H9 (cell line): Measurements from ENCODE around the gene AKT3. TPM values are rescaled to one million over a fixed set of nuclear protein-coding genes. Genes with fewer than 3 reads are reported as not detected.

Source experiments
- DNase-seq: peaks from one replicate; pipeline ENCODE4 v3.0.0-alpha.2; 2017
- H2AFZ ChIP-seq: one replicate; pipeline ENCODE4 v1.6.1; 2013; ENCODE audit warnings: mild to moderate bottlenecking, low read length, control low read depth, moderate library complexity
- H2AK5ac ChIP-seq: 2 replicates; pipeline ENCODE4 v1.6.1; 2013; ENCODE audit warnings: low read length, control low read depth, mixed read lengths; ENCODE audit not compliant: insufficient read length
- H2BK120ac ChIP-seq: one replicate; pipeline ENCODE4 v1.6.1; 2013; ENCODE audit warnings: low read depth, mild to moderate bottlenecking, low read length, control low read depth, inconsistent platforms; ENCODE audit not compliant: poor library complexity, severe bottlenecking
- H2BK12ac ChIP-seq: 2 replicates; pipeline ENCODE4 v1.6.1; 2013; ENCODE audit warnings: low read length, control low read depth, mixed read lengths, low read depth; ENCODE audit not compliant: insufficient read length
- H2BK15ac ChIP-seq: 2 replicates; pipeline ENCODE4 v1.6.1; 2013; ENCODE audit warnings: low read depth, low read length, control low read depth
- H2BK20ac ChIP-seq: one replicate; pipeline ENCODE4 v1.6.1; 2013; ENCODE audit warnings: low read depth, mild to moderate bottlenecking, low read length, control low read depth, inconsistent platforms; ENCODE audit not compliant: poor library complexity, severe bottlenecking
- H2BK5ac ChIP-seq: 2 replicates; pipeline ENCODE4 v1.6.1; 2013; ENCODE audit warnings: low read length, control low read depth, mixed read lengths; ENCODE audit not compliant: insufficient read length
- H3K14ac ChIP-seq: 2 replicates; pipeline ENCODE4 v1.6.1; 2013; ENCODE audit warnings: low read length, control low read depth; ENCODE audit not compliant: insufficient read depth
- H3K18ac ChIP-seq: 2 replicates; pipeline ENCODE4 v1.6.1; 2013; ENCODE audit warnings: low read depth, mild to moderate bottlenecking, mixed read lengths, low read length, control low read depth; ENCODE audit not compliant: insufficient read length
- H3K23ac ChIP-seq: 2 replicates; pipeline ENCODE4 v1.6.1; 2013; ENCODE audit warnings: low read length, control low read depth, mixed read lengths, low read depth; ENCODE audit not compliant: insufficient read length
- H3K23me2 ChIP-seq: 2 replicates; pipeline ENCODE4 v1.6.1; 2013; ENCODE audit warnings: low read depth, mild to moderate bottlenecking, mixed read lengths, low read length, control low read depth; ENCODE audit not compliant: insufficient read length, poor library complexity, severe bottlenecking
- H3K27ac ChIP-seq: 2 replicates; pipeline ENCODE4 v1.5.1; 2013; ENCODE audit warnings: low read length, control low read depth, mixed read lengths, low read depth; ENCODE audit not compliant: insufficient read length
- H3K27me3 ChIP-seq: 2 replicates; pipeline ENCODE4 v1.6.1; 2013; ENCODE audit warnings: low read length, control low read depth, inconsistent platforms; ENCODE audit not compliant: insufficient read depth
- H3K4ac ChIP-seq: 2 replicates; pipeline ENCODE4 v1.6.1; 2013; ENCODE audit warnings: low read depth, mild to moderate bottlenecking, control low read depth, inconsistent platforms, low read length, moderate library complexity
- H3K4me1 ChIP-seq: 2 replicates; pipeline ENCODE4 v1.6.1; 2013; ENCODE audit warnings: low read length, control low read depth, inconsistent platforms; ENCODE audit not compliant: insufficient read depth
- H3K4me2 ChIP-seq: 2 replicates; pipeline ENCODE4 v1.6.1; 2013; ENCODE audit warnings: low read length, control low read depth, mixed read lengths; ENCODE audit not compliant: insufficient read length, insufficient read depth
- H3K56ac ChIP-seq: 2 replicates; pipeline ENCODE4 v1.6.1; 2013; ENCODE audit warnings: low read depth, mild to moderate bottlenecking, mixed read lengths, low read length, control low read depth; ENCODE audit not compliant: insufficient read length
- H3K79me1 ChIP-seq: 2 replicates; pipeline ENCODE4 v1.6.1; 2013; ENCODE audit warnings: low read depth, mild to moderate bottlenecking, moderate library complexity, low read length, control low read depth, inconsistent platforms; ENCODE audit not compliant: insufficient read depth, poor library complexity, severe bottlenecking
- H3K79me2 ChIP-seq: 2 replicates; pipeline ENCODE4 v1.6.1; 2013; ENCODE audit warnings: low read length, control low read depth, inconsistent platforms; ENCODE audit not compliant: insufficient read depth
- H3K9ac ChIP-seq: 2 replicates; pipeline ENCODE4 v1.6.1; 2013; ENCODE audit warnings: low read length, control low read depth, mixed read lengths; ENCODE audit not compliant: insufficient read length; ENCODE audit errors: extremely low read depth
- H3K9me3 ChIP-seq: one replicate; pipeline ENCODE4 v1.6.1; 2013; ENCODE audit warnings: low read depth, low read length, inconsistent platforms; ENCODE audit not compliant: control insufficient read depth
- H3T11ph ChIP-seq: one replicate; pipeline ENCODE4 v1.6.1; 2013; ENCODE audit warnings: mild to moderate bottlenecking, low read length, control low read depth, inconsistent platforms
- H4K20me1 ChIP-seq: one replicate; pipeline ENCODE4 v1.6.1; 2013; ENCODE audit not compliant: control insufficient read depth, insufficient read length, insufficient read depth
- H4K5ac ChIP-seq: 2 replicates; pipeline ENCODE4 v1.6.1; 2013; ENCODE audit warnings: low read depth, mild to moderate bottlenecking, mixed read lengths, low read length, control low read depth; ENCODE audit not compliant: insufficient read length
- H4K8ac ChIP-seq: replicated peaks from 2 replicates; pipeline ENCODE4 v1.6.1; 2013; ENCODE audit warnings: low read length, control low read depth, mixed read lengths, low read depth; ENCODE audit not compliant: insufficient read length
- H4K91ac ChIP-seq: 2 replicates; pipeline ENCODE4 v1.6.1; 2013; ENCODE audit warnings: low read depth, mild to moderate bottlenecking, moderate library complexity, mixed read lengths, low read length, control low read depth; ENCODE audit not compliant: insufficient read length
- H3K27ac Mint-ChIP-seq, 3 experiments: 2 replicates in 2 of 3; 3 replicates in 1 of 3; pipeline ENCODE4 v1.8.0; 2020 to 2021; ENCODE audit warnings: mixed read lengths in 3 of 3, mild to moderate bottlenecking in 1 of 3, moderate library complexity in 1 of 3
- H3K27me3 Mint-ChIP-seq: 2 replicates; pipeline ENCODE4 v1.8.0; 2021; ENCODE audit warnings: low read depth, mild to moderate bottlenecking, moderate library complexity, mixed read lengths
- H3K36me3 Mint-ChIP-seq, 3 experiments: 2 replicates in 2 of 3; 3 replicates in 1 of 3; pipeline ENCODE4 v1.8.0; 2020 to 2021; ENCODE audit warnings: low read depth in 3 of 3, mixed read lengths in 3 of 3; ENCODE audit not compliant: insufficient read depth in 1 of 3
- H3K4me1 Mint-ChIP-seq, 2 experiments: 2 replicates each; pipeline ENCODE4 v1.8.0; 2020; ENCODE audit warnings: mixed read lengths in 2 of 2
- H3K4me3 Mint-ChIP-seq, 2 experiments: 2 replicates in 1 of 2; 3 replicates in 1 of 2; pipeline ENCODE4 v1.8.0; 2020 to 2021; ENCODE audit warnings: mild to moderate bottlenecking in 2 of 2, mixed read lengths in 2 of 2, moderate library complexity in 1 of 2
- H3K9me3 Mint-ChIP-seq, 2 experiments: 2 replicates in 1 of 2; 3 replicates in 1 of 2; pipeline ENCODE4 v1.8.0; 2020; ENCODE audit warnings: mild to moderate bottlenecking in 2 of 2, mixed read lengths in 2 of 2, moderate library complexity in 1 of 2
- CTCF ChIP-seq: fragments of 200-600 bp; sonication (generic); conservative IDR thresholded peaks from 3 replicates; pipeline ENCODE4 v1.8.0; 2021; ENCODE audit warnings: antibody characterized with exemption, mild to moderate bottlenecking
- WGBS: extraction: QIAGEN DNeasy Blood & Tissue Kit; methylation state at CpG from one replicate; pipeline ENCODE4 v1.1.7; 2013; ENCODE audit warnings: missing lambda C conversion rate, low lambda C conversion rate, mixed read lengths; ENCODE audit not compliant: insufficient read length; ENCODE audit errors: extremely low coverage; 5-methylcytosine and 5-hydroxymethylcytosine counted together
- total RNA-seq: library from RNA; stranded (reverse); gene quantifications from 2 replicates; pipeline ENCODE4 v1.2.1, GENCODE V29; 2021

Gene AKT3
- total RNA-seq, 1 experiment from 2014 or later, result 27.8 TPM

GRCh38 chr1:243842978-243843511 lies 7.0 kb downstream of the AKT3 start:
- Histone ChIP-seq H3K79me2 (no peaks in the 10 kb centered on the region; the same call in 1 of the 2 replicates), H4K5ac (no peak overlapping the region), H2BK12ac (no peak overlapping the region), H3K4me1 (no peaks in the 10 kb centered on the region), H4K8ac (no peak overlapping the region), H3K56ac (no peak overlapping the region), H3K18ac (no peak overlapping the region), H3K27me3 (no peaks in the 10 kb centered on the region), H3K14ac (no peak overlapping the region), H4K91ac (no peak overlapping the region), H2BK120ac (no peak overlapping the region), H2BK15ac (no peak overlapping the region), H2BK20ac (no peak overlapping the region), H3K23me2 (no peaks in the 10 kb centered on the region), H3K4ac (no peak overlapping the region), H3K23ac (no peak overlapping the region), H3K79me1 (no peaks in the 10 kb centered on the region), H3T11ph (no peak overlapping the region), H4K20me1 (no peaks in the 10 kb centered on the region), H3K9ac (no peak overlapping the region), H2BK5ac (no peak overlapping the region), H3K9me3 (no peaks in the 10 kb centered on the region), H3K4me2 (no peak overlapping the region), H2AK5ac (no peak overlapping the region), H2AFZ (no peak overlapping the region), H3K27ac (no peak overlapping the region)
- TF ChIP-seq CTCF, result no peak
- no peaks in the 10 kb centered on the region for H3K27me3 Mint-ChIP-seq
- H3K36me3 Mint-ChIP-seq, result peaks cover 0 to 4% (median 0%) of the 10 kb centered on the region in 3 experiments; a peak in 1 of 7 replicates
- peaks cover 8% of the 10 kb centered on the region in 2 experiments for H3K4me1 Mint-ChIP-seq
- no peak overlapping the region for H3K4me3 Mint-ChIP-seq
- H3K9me3 Mint-ChIP-seq, result no peaks in the 10 kb centered on the region
- H3K27ac Mint-ChIP-seq, result peak overlapping the region; percentile 27 to 86 (median 85); a peak in 4 of 7 replicates
- DNase-seq, result no peak
- WGBS, result 100% methylated on average over 1 of the region's 4 CpGs
